ENCODE data around the gene GJB4. TPM values are rescaled to one million over a fixed set of nuclear protein-coding genes. Genes with fewer than 3 reads are reported as not detected.

The GJB4 gene
- total RNA-seq (not detected in 2 replicates), polyA plus RNA-seq (not detected in 2 replicates)

- H3K4me1 ChIP-seq (ENCODE audit: low read depth), result no peaks in the 10 kb centered on the region
- H3K36me3 ChIP-seq, result no peaks in the 10 kb centered on the region
- H3K27me3 ChIP-seq, result no peaks in the 10 kb centered on the region
- H3K4me3 ChIP-seq, result no peak within 1 kb of the TSS
- no peak for TF ChIP-seq CTCF (IDR thresholded peaks at IDR 0.05; ENCODE audit: low read depth, low read length)
- H3K9me3 ChIP-seq (ENCODE audit: low read depth), result no peaks in the 10 kb centered on the region
- no peak for DNase-seq (ENCODE audit: low read depth in 1 of 2, low spot score in 1 of 2)
- H3K27ac ChIP-seq, result no peak within 1 kb of the TSS
Measured at GRCh38 chr1:34759503-34760357, at the start of gene GJB4. Gene GJB4, plus strand, starts transcription at chr1:34759740. Its CDS starts 1,515 bp downstream, at chr1:34761255.

DNA sequence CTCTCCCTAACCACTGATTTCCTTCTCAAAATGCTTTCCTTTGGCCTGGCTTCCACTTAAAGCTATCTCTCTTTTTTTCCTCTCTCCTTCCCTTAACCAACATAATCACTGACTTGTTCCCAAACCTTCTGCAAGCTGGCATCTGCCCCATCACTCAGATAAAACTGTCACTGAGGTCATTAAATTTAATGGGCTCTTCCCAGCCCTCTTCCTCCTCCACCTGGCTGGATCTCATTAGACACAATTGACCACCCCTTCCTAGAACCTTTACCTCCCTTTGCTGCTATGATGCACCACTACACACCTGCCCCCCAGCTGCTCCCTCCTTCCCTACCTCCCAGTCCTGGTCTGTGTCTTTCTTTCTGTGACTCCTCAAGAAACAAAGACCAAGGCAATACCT lies 48.7 kb upstream of the GJB4 start:
- H3K4me1 ChIP-seq (ENCODE audit: low read depth), result no peaks in the 10 kb centered on the region
- H3K36me3 ChIP-seq, result no peaks in the 10 kb centered on the region
- H3K4me3 ChIP-seq, result no peak overlapping the region
- H3K9me3 ChIP-seq (ENCODE audit: low read depth), result no peaks in the 10 kb centered on the region
- no peak for DNase-seq (ENCODE audit: low read depth in 1 of 2, low spot score in 1 of 2)
- H3K27me3 ChIP-seq, result peaks cover 5% of the 10 kb centered on the region
- no peak for TF ChIP-seq CTCF (IDR thresholded peaks at IDR 0.05; ENCODE audit: low read depth, low read length)
- no peak overlapping the region for H3K27ac ChIP-seq

DNA sequence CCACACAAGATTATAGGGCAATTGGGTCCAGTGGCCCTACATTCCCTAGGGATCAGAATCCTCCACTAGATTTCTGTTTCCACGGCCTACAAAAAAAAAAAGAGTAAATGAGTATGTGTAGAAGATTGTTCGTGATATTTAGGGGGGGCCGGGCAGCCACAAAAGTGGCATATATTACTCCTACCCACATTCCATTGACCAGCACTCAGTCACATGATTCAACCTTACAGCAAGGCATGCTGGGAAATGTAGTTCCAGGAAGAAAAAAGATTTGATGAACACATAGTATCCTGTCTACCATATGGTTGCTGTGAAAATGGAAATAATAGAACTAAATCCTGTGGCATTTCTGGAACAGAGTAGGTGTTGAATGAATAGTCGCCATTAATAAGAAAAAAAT lies 48.1 kb upstream of the GJB4 start:
- Histone ChIP-seq H3K27me3 (no peaks in the 10 kb centered on the region), H3K36me3 (no peaks in the 10 kb centered on the region), H3K27ac (no peak overlapping the region), H3K4me1 (ENCODE audit: low read depth) (no peaks in the 10 kb centered on the region), H3K4me3 (no peak overlapping the region), H3K9me3 (ENCODE audit: low read depth) (no peaks in the 10 kb centered on the region)
- TF ChIP-seq CTCF (IDR thresholded peaks at IDR 0.05; ENCODE audit: low read depth, low read length), result no peak
- DNase-seq (ENCODE audit: low read depth in 1 of 2, low spot score in 1 of 2), result no peak

DNA sequence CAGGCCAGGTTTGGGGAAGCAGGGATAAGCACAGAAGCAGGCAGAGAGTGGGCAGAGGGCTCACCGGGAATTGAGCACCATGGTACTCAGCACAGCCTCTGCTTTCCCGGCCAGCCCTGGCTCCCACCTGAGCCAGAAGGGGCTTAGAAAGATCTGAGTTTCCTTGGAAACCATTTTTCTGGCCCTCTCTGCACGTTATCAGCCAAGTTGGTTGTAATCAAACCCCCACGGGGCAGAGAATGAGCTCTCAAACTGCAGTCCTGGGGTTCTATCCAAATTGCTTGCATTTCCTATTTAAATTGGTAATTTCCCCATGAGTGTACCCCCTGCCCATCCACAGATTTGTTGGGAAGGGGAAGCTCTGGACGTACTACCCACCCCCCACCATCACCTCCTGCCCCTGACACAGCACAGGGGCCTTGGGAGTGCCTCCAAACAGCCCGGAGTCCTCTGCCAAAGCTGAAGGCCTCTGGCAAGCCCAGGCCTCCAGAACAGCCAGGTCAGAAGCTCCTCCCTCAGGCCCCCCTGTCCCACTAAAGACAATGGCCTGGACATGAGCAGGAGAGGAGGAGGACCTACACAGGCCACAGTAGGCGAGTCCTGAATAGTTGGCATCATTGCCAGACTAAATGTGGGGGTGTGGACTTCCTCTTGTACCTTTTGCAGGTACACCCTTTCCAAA lies 47.4 kb upstream of the GJB4 start:
- Histone ChIP-seq H3K36me3 (no peaks in the 10 kb centered on the region), H3K4me1 (ENCODE audit: low read depth) (no peaks in the 10 kb centered on the region), H3K27ac (no peak overlapping the region), H3K27me3 (no peaks in the 10 kb centered on the region), H3K9me3 (ENCODE audit: low read depth) (no peaks in the 10 kb centered on the region), H3K4me3 (no peak overlapping the region)
- TF ChIP-seq CTCF (IDR thresholded peaks at IDR 0.05; ENCODE audit: low read depth, low read length), result no peak
- no peak for DNase-seq (ENCODE audit: low read depth in 1 of 2, low spot score in 1 of 2)

DNA sequence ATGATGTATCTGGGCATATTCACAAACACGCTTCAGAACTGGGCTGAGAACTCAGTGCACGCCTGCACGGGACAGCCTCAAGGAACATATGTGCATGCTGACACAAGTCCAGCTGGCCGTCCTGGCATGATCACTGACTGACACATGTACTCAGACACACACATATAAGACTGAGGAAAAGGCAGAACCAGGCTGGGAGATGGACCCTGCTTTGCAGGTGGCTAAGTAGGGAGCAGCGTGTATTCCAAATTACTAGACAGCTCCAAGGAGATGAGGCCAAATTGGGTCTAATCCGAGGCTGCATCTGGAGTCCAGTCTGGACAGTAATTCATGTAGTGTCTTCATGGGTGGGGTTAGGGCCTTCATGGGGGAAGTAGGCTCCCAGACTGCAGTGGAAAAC lies 46.1 kb upstream of the GJB4 start:
- Histone ChIP-seq H3K27ac (no peak overlapping the region), H3K4me3 (no peak overlapping the region), H3K9me3 (ENCODE audit: low read depth) (no peaks in the 10 kb centered on the region), H3K4me1 (ENCODE audit: low read depth) (no peaks in the 10 kb centered on the region), H3K36me3 (no peaks in the 10 kb centered on the region), H3K27me3 (no peaks in the 10 kb centered on the region)
- no peak for DNase-seq (ENCODE audit: low read depth in 1 of 2, low spot score in 1 of 2)
- no peak for TF ChIP-seq CTCF (IDR thresholded peaks at IDR 0.05; ENCODE audit: low read depth, low read length)
